Endothelial cell of umbilical vein (primary cell): ENCODE data around the gene ZMYM4. TPM values are rescaled to one million over a fixed set of nuclear protein-coding genes. Genes with fewer than 3 reads are reported as not detected.

Source experiments
- BruUV-seq: library from RNA; stranded (reverse); fragments of 400-500 nt; replicated peaks from 2 replicates; lab custom pipeline; 2021; lab: Mats Ljungman, UMichigan
- CTCF ChIA-PET: fragments of 300-600, 350-600 bp; sonication (Branson Sonifier 250); formaldehyde crosslinking; loops from one replicate; lab custom pipeline; 2021; ENCODE audit warnings: antibody characterized with exemption, inconsistent platforms; lab: Charles Lee
- POLR2A ChIA-PET: fragments of 300-600, 350-600 bp; sonication (Branson Sonifier 250); formaldehyde crosslinking; loops from one replicate; lab custom pipeline; 2021; ENCODE audit warnings: antibody characterized with exemption, inconsistent platforms; lab: Charles Lee
- DNase-seq: peaks from one replicate; pipeline ENCODE4 v3.0.0-alpha.2; 2011; ENCODE audit warnings: low read depth, low spot score
- FAIRE-seq: peaks from 2 replicates; lab custom pipeline; 2011; peaks lifted over from hg19 to GRCh38; lab: Jason Lieb, UNC
- H2AFZ ChIP-seq: 2 replicates; pipeline ENCODE4 v1.6.0; 2012; ENCODE audit warnings: low read depth, low read length, control low read depth, inconsistent platforms
- H3K27ac ChIP-seq: 2 replicates; pipeline ENCODE4 v1.5.1; 2011; ENCODE audit warnings: low read depth, mild to moderate bottlenecking, control low read depth, low read length, moderate library complexity; ENCODE audit not compliant: insufficient read depth
- H3K27me3 ChIP-seq, 2 experiments: 2 replicates each; pipeline versions ENCODE4 v1.6.0 to v1.6.1; 2011; ENCODE audit warnings: low read length in 2 of 2, mixed read lengths in 1 of 2; ENCODE audit not compliant: control insufficient read depth in 2 of 2, insufficient read depth in 2 of 2
- H3K36me3 ChIP-seq, 2 experiments: 2 replicates in 1 of 2; 3 replicates in 1 of 2; pipeline ENCODE4 v1.5.1; 2011; ENCODE audit warnings: low read length in 2 of 2, mild to moderate bottlenecking in 1 of 2, moderate library complexity in 1 of 2; ENCODE audit not compliant: control insufficient read depth in 2 of 2, insufficient read depth in 2 of 2; ENCODE audit errors: extremely low read depth in 1 of 2
- H3K4me1 ChIP-seq: 3 replicates; pipeline ENCODE4 v1.5.1; 2011; ENCODE audit warnings: mild to moderate bottlenecking, low read length; ENCODE audit not compliant: control insufficient read depth, insufficient read depth; ENCODE audit errors: extremely low read depth
- H3K4me2 ChIP-seq: 2 replicates; pipeline ENCODE4 v1.6.1; 2011; ENCODE audit warnings: low read length, control low read depth, mixed read lengths; ENCODE audit not compliant: insufficient read depth
- H3K4me3 ChIP-seq, 3 experiments: fragments of 200-600 bp in 1 of 3; sonication (generic), shearing (Covaris generic) in 1 of 3; replicated peaks in 1 of 3; 2 replicates each; pipeline ENCODE4 v1.5.1; 2011 to 2016; ENCODE audit warnings: control low read depth in 3 of 3, low read length in 3 of 3, mild to moderate bottlenecking in 2 of 3, inconsistent platforms in 1 of 3, low read depth in 1 of 3, moderate library complexity in 1 of 3; ENCODE audit not compliant: insufficient read depth in 1 of 3
- H3K79me2 ChIP-seq: 2 replicates; pipeline ENCODE4 v1.6.0; 2012; ENCODE audit warnings: low read length, inconsistent platforms; ENCODE audit not compliant: control insufficient read depth, insufficient read depth
- H3K9ac ChIP-seq: replicated peaks from 2 replicates; pipeline ENCODE3; 2011; ENCODE audit warnings: low read length, control low read depth; ENCODE audit not compliant: insufficient read depth; ENCODE audit errors: extremely low read depth
- H3K9me1 ChIP-seq: replicated peaks from 3 replicates; pipeline ENCODE4 v1.6.0; 2011; ENCODE audit warnings: mild to moderate bottlenecking, low read length; ENCODE audit not compliant: control insufficient read depth, insufficient read depth; ENCODE audit errors: extremely low read depth
- H3K9me3 ChIP-seq: replicated peaks from 2 replicates; pipeline ENCODE4 v1.5.1; 2012; ENCODE audit warnings: low read length, inconsistent platforms; ENCODE audit not compliant: control insufficient read depth, insufficient read depth
- H4K20me1 ChIP-seq: replicated peaks from 2 replicates; pipeline ENCODE3; 2011; ENCODE audit warnings: mild to moderate bottlenecking, low read length; ENCODE audit not compliant: control insufficient read depth, insufficient read depth; ENCODE audit errors: extremely low read depth
- CTCF ChIP-seq, 2 donors: IDR thresholded peaks; 1 replicate in 1 of 2; 2 replicates in 1 of 2; pipeline ENCODE4 v1.5.1; 2011; ENCODE audit warnings: low read length in 2 of 2, mild to moderate bottlenecking in 2 of 2, moderate library complexity in 2 of 2, control low read depth in 1 of 2, inconsistent platforms in 1 of 2, low read depth in 1 of 2; ENCODE audit not compliant: insufficient read depth in 1 of 2; ENCODE audit errors: extremely low read depth in 1 of 2
- EZH2 ChIP-seq: IDR thresholded peaks from 2 replicates; pipeline ENCODE4 v1.6.1; 2012; ENCODE audit warnings: borderline replicate concordance, low read depth, mild to moderate bottlenecking, moderate library complexity, low read length, inconsistent platforms; ENCODE audit not compliant: severe bottlenecking
- FOS ChIP-seq: IDR thresholded peaks from 2 replicates; pipeline ENCODE4 v1.6.1; 2011; ENCODE audit warnings: mild to moderate bottlenecking, low read length, moderate library complexity, borderline replicate concordance; ENCODE audit not compliant: insufficient read depth
- GATA2 ChIP-seq: IDR thresholded peaks from 2 replicates; pipeline ENCODE4 v1.7.0; 2011; ENCODE audit warnings: low read depth, mild to moderate bottlenecking, moderate library complexity, mixed read lengths, low read length; ENCODE audit not compliant: insufficient read length, insufficient read depth
- JUN ChIP-seq: IDR thresholded peaks from 2 replicates; pipeline ENCODE4 v1.6.1; 2011; ENCODE audit warnings: borderline replicate concordance, low read depth; ENCODE audit not compliant: insufficient read length, insufficient read depth
- MAX ChIP-seq: IDR thresholded peaks from 2 replicates; pipeline ENCODE4 v1.6.1; 2011; ENCODE audit not compliant: insufficient read depth, insufficient read length
- MYC ChIP-seq: IDR thresholded peaks from one replicate; pipeline ENCODE4 v1.6.1; 2011; ENCODE audit warnings: mild to moderate bottlenecking, low read depth, low read length
- POLR2A ChIP-seq: IDR thresholded peaks from 2 replicates; pipeline ENCODE4 v1.6.1; 2012; ENCODE audit warnings: low read depth, mild to moderate bottlenecking, control low read depth, low read length
- POLR2AphosphoS5 ChIP-seq: IDR thresholded peaks from 2 replicates; pipeline ENCODE4 v1.6.1; 2012; ENCODE audit warnings: low read depth, mild to moderate bottlenecking, control low read depth, low read length, moderate library complexity; ENCODE audit not compliant: insufficient read depth
- dilution Hi-C: fragments of 300-500 bp; cut with MboI; formaldehyde crosslinking; loops from one replicate; pipeline ENCODE4 v1.15.0; 2019; ENCODE audit warnings: low sequenced_read_pairs; ENCODE audit not compliant: extremely low pct_ligation_motif_present
- intact Hi-C: fragments of 100-400 bp; cut with micrococcal nuclease; formaldehyde crosslinking; loops from one replicate; pipeline ENCODE4 v1.10.0; 2022
- polyA plus RNA-seq, 4 experiments: library from polyadenylated mRNA; depleted of rRNA in 3 of 4; stranded (reverse) in 3 of 4; unstranded in 1 of 4; fragments of >200 nt; gene quantifications; 2 replicates each; pipeline versions ENCODE4 v1.2.1 to v1.2.3, GENCODE V29; 2011 to 2012; ENCODE audit warnings: missing spikeins in 1 of 4
- total RNA-seq: library from RNA; stranded (reverse); gene quantifications from 2 replicates; pipeline ENCODE4 v1.2.3, GENCODE V29; 2021

Gene ZMYM4
- total and polyA plus RNA-seq, 2 donors (not counting 3 experiments of a cell fraction or from before 2014, with no cell fraction given) = 15.3 to 65.0 TPM

- POLR2A ChIA-PET = no interaction called here
- FAIRE-seq (peak; percentile 70), DNase-seq (peak; percentile 26)
- H3K4me1 ChIP-seq = no peaks in the 10 kb centered on the region
- no peak overlapping the region for H3K4me3 ChIP-seq
- TF ChIP-seq CTCF (IDR thresholded peaks at IDR 0.05; ENCODE audit: extremely low read depth in 1 of 2, insufficient read depth in 1 of 2, low read depth in 1 of 2, low read length in 2 of 2) = peak; percentile 44 to 54
- TF ChIP-seq JUN = no peak
- no peaks in the 10 kb centered on the region for H3K9me1 ChIP-seq
- no peaks in the 10 kb centered on the region for H4K20me1 ChIP-seq
- no peaks in the 10 kb centered on the region for H3K36me3 ChIP-seq
- CTCF ChIA-PET = interaction anchor here (0.9 to 2.2 kb wide), 5 partner anchors 12 to 44 kb away, joined by 3 to 6 read pairs (median 3); no protein-coding TSS in a partner anchor
- H3K27me3 ChIP-seq = no peaks in the 10 kb centered on the region
- H2AFZ ChIP-seq = no peak overlapping the region
- BruUV-seq = no TSS peak
- H3K9ac ChIP-seq = no peak overlapping the region
- no peak overlapping the region for H3K27ac ChIP-seq
- no peak overlapping the region for H3K4me2 ChIP-seq
- intact Hi-C loops (no loop called here), dilution Hi-C loops (no loop called here)
- H3K9me3 ChIP-seq = no peaks in the 10 kb centered on the region
- no peaks in the 10 kb centered on the region for H3K79me2 ChIP-seq
Observed at GRCh38 chr1:35220976-35221375, 47.5 kb upstream of the ZMYM4 start.

- Histone ChIP-seq H3K4me3 (no peak overlapping the region), H3K9me1 (no peaks in the 10 kb centered on the region), H3K27ac (no peak overlapping the region), H4K20me1 (no peaks in the 10 kb centered on the region), H3K36me3 (no peaks in the 10 kb centered on the region), H3K79me2 (no peaks in the 10 kb centered on the region), H2AFZ (no peak overlapping the region), H3K27me3 (peaks cover 0 to 4% of the 10 kb centered on the region in 2 experiments), H3K9ac (no peak overlapping the region), H3K9me3 (no peaks in the 10 kb centered on the region), H3K4me1 (no peaks in the 10 kb centered on the region), H3K4me2 (no peak overlapping the region)
- TF ChIP-seq POLR2AphosphoS5 (no peak), MYC (no peak), FOS (no peak), EZH2 (no peak), GATA2 (no peak), CTCF (IDR thresholded peaks at IDR 0.05; ENCODE audit: extremely low read depth in 1 of 2, insufficient read depth in 1 of 2, low read depth in 1 of 2, low read length in 2 of 2) (no peak), MAX (no peak), JUN (no peak), POLR2A (no peak)
- intact Hi-C loops (no loop called here), dilution Hi-C loops (no loop called here)
- DNase-seq = no peak
- ChIA-PET CTCF (interaction anchor here (1.3 to 2.2 kb wide), 7 partner anchors 9 to 43 kb away, joined by 3 to 8 read pairs (median 5); no protein-coding TSS in a partner anchor), POLR2A (no interaction called here)
- BruUV-seq = no TSS peak
- no peak for FAIRE-seq
Observed at GRCh38 chr1:35222322-35223083, 46.0 kb upstream of the ZMYM4 start.
